SU-DHL-6 (cell line): ENCODE data around the gene SIAH2.

Source experiments
- H2AFZ ChIP-seq: fragments of 200-600 bp; sonication (generic); 2 replicates; pipeline ENCODE4 v1.6.1; 2014; ENCODE audit warnings: low read depth, mild to moderate bottlenecking, moderate library complexity, mixed read lengths, antibody characterized with exemption, low read length; ENCODE audit not compliant: severe bottlenecking
- H3F3A ChIP-seq: fragments of 200-600 bp; shearing (Covaris generic); 2 replicates; pipeline ENCODE4 v1.6.0; 2016; ENCODE audit warnings: antibody characterized with exemption, mild to moderate bottlenecking; ENCODE audit not compliant: insufficient read depth
- H3K27ac ChIP-seq: fragments of 200-600 bp; sonication (generic); 2 replicates; pipeline ENCODE4 v1.5.1; 2016; ENCODE audit warnings: low read depth, mild to moderate bottlenecking, low read length, moderate library complexity, mixed read lengths
- H3K27me3 ChIP-seq: fragments of 200-600 bp; sonication (generic), shearing (Covaris generic); 2 replicates; pipeline ENCODE4 v1.6.0; 2014; ENCODE audit warnings: mild to moderate bottlenecking, low read length
- H3K36me3 ChIP-seq: fragments of 200-600 bp; sonication (generic); 2 replicates; pipeline ENCODE4 v1.6.1; 2014; ENCODE audit warnings: mild to moderate bottlenecking, low read length, mixed read lengths
- H3K4me2 ChIP-seq: fragments of 300-600, 200-600 bp; shearing (Covaris generic), sonication (generic); 2 replicates; pipeline ENCODE4 v1.6.0; 2014; ENCODE audit warnings: low read length, low read depth, mild to moderate bottlenecking; ENCODE audit not compliant: poor library complexity, severe bottlenecking
- H3K4me3 ChIP-seq: fragments of 200-600 bp; sonication (generic); 2 replicates; pipeline ENCODE4 v1.5.1; 2014; ENCODE audit warnings: antibody characterized with exemption, low read length, mild to moderate bottlenecking, mixed read lengths; ENCODE audit not compliant: insufficient read depth, poor library complexity, severe bottlenecking
- H3K79me2 ChIP-seq: fragments of 200-600 bp; sonication (generic); 2 replicates; pipeline ENCODE4 v1.6.1; 2014; ENCODE audit warnings: mild to moderate bottlenecking, low read length, moderate library complexity; ENCODE audit not compliant: insufficient read depth
- H3K9ac ChIP-seq: fragments of 200-600 bp; sonication (generic); 2 replicates; pipeline ENCODE4 v1.7.0; 2014; ENCODE audit warnings: mild to moderate bottlenecking, low read length
- H3K9me2 ChIP-seq: fragments of 200-600 bp; sonication (generic); replicated peaks from 2 replicates; pipeline ENCODE4 v1.6.1; 2014; ENCODE audit warnings: low read length; ENCODE audit not compliant: insufficient read depth
- H3K9me3 ChIP-seq: fragments of 200-600 bp; sonication (generic); 2 replicates; pipeline ENCODE4 v1.6.1; 2014; ENCODE audit warnings: low read length, mixed read lengths; ENCODE audit not compliant: insufficient read depth
- H4K20me1 ChIP-seq: fragments of 200-600 bp; sonication (generic); 2 replicates; pipeline ENCODE4 v1.6.1; 2014; ENCODE audit warnings: low read depth, mild to moderate bottlenecking, antibody characterized with exemption, low read length, moderate library complexity, mixed read lengths
- EZH2phosphoT487 ChIP-seq: fragments of 200-600 bp; sonication (generic), shearing (Covaris generic); conservative IDR thresholded peaks from 2 replicates; pipeline ENCODE4 v1.6.1; 2018; ENCODE audit warnings: mild to moderate bottlenecking, antibody characterized with exemption, low read length, moderate library complexity, mixed read lengths
- TF ChIP-seq, protein P1 (sequence below): fragments of 200-600 bp; sonication (generic); IDR thresholded peaks from one replicate; pipeline ENCODE4 v1.5.1; 2017; ENCODE audit warnings: antibody characterized with exemption, mild to moderate bottlenecking, low read length, moderate library complexity; ENCODE audit not compliant: insufficient read depth, poor library complexity, severe bottlenecking

The SIAH2 gene

DNA sequence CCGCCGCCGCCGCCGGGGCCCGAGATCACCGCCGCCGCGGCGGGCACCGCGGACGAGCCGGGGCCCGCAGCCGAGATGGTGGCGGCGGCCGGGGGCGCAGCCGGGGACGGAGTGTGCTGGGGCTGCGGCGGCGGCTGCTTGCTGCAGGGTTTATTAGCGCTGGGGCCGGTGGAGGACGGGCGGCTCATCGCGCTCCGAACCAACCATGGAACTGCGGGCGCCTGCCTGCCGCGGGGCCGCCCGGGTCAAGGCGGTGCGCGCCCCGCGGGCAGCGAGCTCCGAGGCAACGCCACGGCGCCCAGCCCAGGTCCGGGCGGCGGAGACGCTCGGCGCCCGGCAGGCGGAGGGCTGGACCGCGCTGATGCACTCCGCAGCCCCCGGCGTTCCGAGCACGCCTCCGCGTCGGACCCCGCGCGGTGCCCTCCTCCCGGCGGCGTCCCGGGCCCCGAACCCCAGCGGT, 277 bp downstream of the SIAH2 start:
- peaks cover 11% of the 10 kb centered on the region; the same call in 1 of the 2 replicates for H4K20me1 ChIP-seq
- peak overlapping the region; percentile 74 for H3K9ac ChIP-seq
- H3K36me3 ChIP-seq: 0 out of 2 replicates have a peak, but pooled peaks cover 2% of the 10 kb centered on the region
- H3K27me3 ChIP-seq: no peaks in the 10 kb centered on the region
- no peak overlapping the region for H2AFZ ChIP-seq
- peak overlapping the region; percentile 96 for H3K27ac ChIP-seq
- no peaks in the 10 kb centered on the region for H3K9me3 ChIP-seq
- H3F3A ChIP-seq: peaks cover 45% of the 10 kb centered on the region
- peak overlapping the region; percentile 91 for H3K4me2 ChIP-seq
- H3K9me2 ChIP-seq: no peaks in the 10 kb centered on the region
- H3K79me2 ChIP-seq: peaks cover 43% of the 10 kb centered on the region
- H3K4me3 ChIP-seq: peak overlapping the region; percentile 90
- TF ChIP-seq, protein P1, sequence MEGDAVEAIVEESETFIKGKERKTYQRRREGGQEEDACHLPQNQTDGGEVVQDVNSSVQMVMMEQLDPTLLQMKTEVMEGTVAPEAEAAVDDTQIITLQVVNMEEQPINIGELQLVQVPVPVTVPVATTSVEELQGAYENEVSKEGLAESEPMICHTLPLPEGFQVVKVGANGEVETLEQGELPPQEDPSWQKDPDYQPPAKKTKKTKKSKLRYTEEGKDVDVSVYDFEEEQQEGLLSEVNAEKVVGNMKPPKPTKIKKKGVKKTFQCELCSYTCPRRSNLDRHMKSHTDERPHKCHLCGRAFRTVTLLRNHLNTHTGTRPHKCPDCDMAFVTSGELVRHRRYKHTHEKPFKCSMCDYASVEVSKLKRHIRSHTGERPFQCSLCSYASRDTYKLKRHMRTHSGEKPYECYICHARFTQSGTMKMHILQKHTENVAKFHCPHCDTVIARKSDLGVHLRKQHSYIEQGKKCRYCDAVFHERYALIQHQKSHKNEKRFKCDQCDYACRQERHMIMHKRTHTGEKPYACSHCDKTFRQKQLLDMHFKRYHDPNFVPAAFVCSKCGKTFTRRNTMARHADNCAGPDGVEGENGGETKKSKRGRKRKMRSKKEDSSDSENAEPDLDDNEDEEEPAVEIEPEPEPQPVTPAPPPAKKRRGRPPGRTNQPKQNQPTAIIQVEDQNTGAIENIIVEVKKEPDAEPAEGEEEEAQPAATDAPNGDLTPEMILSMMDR: no peak
- TF ChIP-seq EZH2phosphoT487: no peak

DNA sequence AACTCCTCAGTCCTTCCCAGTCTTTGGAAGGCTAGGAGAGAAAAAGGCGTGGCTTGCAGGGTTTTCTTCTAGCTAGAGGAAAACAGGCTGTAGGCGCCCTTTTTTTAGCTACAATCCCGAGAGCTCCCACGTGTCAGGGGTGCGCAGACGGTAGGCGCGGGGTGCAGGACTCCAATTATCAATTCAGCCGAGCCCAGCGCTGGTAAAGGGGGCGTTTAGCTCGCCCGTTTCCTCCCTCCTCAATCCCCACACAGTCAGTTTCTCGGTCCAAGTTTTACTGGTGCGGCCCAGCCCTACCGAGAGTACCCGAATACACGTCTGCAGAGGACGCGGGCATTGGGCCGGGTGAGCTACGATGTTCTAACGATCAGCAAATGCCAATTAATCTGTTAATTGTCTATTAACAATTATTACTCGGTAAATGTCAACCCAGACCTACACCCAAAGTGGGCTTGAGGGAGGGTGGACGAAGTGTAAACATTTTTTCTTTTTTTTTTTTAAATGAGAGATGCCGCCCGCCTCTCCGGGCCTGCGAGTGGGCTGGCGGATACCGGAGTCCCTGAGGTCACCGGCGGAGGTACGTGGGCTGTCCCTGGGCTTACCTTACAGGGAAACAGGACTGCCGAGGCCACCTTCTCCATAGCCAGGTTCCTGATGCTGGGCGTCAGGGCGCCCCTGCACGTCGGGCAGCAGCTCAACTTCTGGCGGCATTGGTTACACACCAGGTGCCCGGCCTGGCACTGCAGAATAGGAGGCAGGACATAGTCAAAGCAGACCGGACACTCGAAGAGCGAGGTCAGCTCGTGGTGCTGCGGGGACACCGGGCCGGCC, 923 bp downstream of the SIAH2 start:
- peak overlapping the region; percentile 96 for H3K27ac ChIP-seq
- H3F3A ChIP-seq: peaks cover 43% of the 10 kb centered on the region

DNA sequence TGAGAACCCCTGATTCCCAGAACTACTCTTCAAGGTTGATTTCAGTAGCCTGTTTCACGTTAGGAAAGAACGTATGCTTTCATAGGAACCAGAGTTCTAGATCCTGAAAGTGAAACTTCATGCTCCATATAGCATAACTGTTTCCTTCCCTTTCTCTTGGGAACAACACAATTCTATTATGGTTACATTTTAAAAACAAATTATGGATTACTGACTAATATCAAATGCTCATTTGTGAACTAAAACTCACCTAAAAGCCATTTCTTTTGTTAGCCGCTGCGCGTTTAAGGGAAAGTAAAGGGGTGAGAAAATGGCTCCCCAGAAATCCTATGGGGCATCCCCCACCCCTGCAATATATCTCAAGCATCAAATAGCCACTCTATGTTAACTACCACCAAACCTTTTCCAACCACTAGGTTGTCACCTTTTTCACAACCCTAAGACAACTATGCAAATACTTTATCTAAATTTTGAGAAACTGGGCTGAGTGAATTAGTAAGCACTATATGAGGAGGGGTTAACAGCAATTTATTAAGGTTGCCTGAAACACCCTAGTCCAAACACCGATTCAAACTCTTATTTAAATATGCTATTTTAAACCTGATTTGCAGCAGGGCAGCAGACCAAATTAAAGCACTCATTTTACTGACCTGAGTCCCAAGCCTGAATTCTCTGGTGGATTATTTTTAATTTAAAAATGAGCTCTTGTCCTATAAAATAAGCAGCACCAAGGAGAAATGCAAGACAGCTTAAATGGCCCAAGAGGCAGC, 2.4 kb downstream of the SIAH2 start:
- peak overlapping the region; percentile 90 for H3K4me3 ChIP-seq
- H3K9me2 ChIP-seq: no peaks in the 10 kb centered on the region
- H3K9ac ChIP-seq: peak overlapping the region; percentile 74
- peak overlapping the region; percentile 96 for H3K27ac ChIP-seq
- H3K4me2 ChIP-seq: peak overlapping the region; percentile 91
- H3K27me3 ChIP-seq: no peaks in the 10 kb centered on the region
- H2AFZ ChIP-seq: no peak overlapping the region
- H3F3A ChIP-seq: peaks cover 28% of the 10 kb centered on the region
- no peaks in the 10 kb centered on the region for H3K9me3 ChIP-seq
- peaks cover 64% of the 10 kb centered on the region for H3K79me2 ChIP-seq
- TF ChIP-seq, protein P1: no peak
- TF ChIP-seq EZH2phosphoT487: no peak
- H3K36me3 ChIP-seq: 0 out of 2 replicates have a peak, but pooled peaks cover 2% of the 10 kb centered on the region
- H4K20me1 ChIP-seq: peaks cover 11% of the 10 kb centered on the region; the same call in 1 of the 2 replicates

More for the DNA sequence above, 923 bp downstream of the SIAH2 start:
- Histone ChIP-seq H2AFZ (peak overlapping the region; percentile 8), H3K27me3 (no peaks in the 10 kb centered on the region), H3K79me2 (peaks cover 50% of the 10 kb centered on the region), H3K9me2 (no peaks in the 10 kb centered on the region), H4K20me1 (peaks cover 11% of the 10 kb centered on the region; the same call in 1 of the 2 replicates), H3K4me2 (peak overlapping the region; percentile 91), H3K4me3 (peak overlapping the region; percentile 90), H3K9me3 (no peaks in the 10 kb centered on the region), H3K36me3 (0 out of 2 replicates have a peak, but pooled peaks cover 2% of the 10 kb centered on the region), H3K9ac (peak overlapping the region; percentile 74)
- TF ChIP-seq, protein P1: no peak
- no peak for TF ChIP-seq EZH2phosphoT487
